ENCODE results near the gene DHRSX.

DNA sequence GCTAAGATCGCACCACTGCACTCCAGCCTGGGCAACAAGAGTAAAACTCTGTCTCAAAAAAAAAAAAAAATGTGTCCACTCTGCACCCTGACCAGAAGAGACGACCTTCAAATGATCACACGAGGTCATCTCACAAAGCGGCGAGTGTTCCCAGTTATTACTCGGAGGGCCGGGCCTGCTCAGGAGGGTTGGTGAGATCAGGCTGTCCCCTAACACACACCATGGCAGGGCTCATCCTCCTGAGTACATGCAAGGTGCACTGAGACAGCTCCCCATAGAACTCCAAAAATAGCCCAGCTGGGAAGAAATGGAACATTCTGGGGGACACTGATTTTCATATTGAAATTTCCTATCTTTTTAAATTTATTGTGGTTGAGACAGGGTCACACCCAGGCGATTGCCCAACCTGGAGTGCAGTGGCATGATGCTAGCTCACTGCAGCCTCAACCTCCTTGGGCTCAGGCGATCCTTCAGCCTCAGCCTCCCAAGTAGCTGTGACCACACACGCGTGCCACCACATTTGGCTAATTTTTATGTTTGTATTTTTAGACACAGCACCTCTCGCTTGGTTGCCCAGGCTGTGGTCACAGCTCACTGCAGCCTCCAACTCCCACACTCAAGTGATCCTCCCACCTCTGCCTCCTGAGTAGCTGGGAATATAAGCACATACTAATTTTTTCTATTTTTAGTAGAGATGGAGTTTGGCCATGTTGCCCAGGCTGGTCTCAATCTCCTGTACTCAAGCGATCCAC is 51.5 kb downstream of the DHRSX start:
- TF ChIP-seq, protein P1, sequence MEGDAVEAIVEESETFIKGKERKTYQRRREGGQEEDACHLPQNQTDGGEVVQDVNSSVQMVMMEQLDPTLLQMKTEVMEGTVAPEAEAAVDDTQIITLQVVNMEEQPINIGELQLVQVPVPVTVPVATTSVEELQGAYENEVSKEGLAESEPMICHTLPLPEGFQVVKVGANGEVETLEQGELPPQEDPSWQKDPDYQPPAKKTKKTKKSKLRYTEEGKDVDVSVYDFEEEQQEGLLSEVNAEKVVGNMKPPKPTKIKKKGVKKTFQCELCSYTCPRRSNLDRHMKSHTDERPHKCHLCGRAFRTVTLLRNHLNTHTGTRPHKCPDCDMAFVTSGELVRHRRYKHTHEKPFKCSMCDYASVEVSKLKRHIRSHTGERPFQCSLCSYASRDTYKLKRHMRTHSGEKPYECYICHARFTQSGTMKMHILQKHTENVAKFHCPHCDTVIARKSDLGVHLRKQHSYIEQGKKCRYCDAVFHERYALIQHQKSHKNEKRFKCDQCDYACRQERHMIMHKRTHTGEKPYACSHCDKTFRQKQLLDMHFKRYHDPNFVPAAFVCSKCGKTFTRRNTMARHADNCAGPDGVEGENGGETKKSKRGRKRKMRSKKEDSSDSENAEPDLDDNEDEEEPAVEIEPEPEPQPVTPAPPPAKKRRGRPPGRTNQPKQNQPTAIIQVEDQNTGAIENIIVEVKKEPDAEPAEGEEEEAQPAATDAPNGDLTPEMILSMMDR (IDR thresholded peaks at IDR 0.05), result no peak
- TF ChIP-seq POLR2A (IDR thresholded peaks at IDR 0.05) (no peak), POLR2AphosphoS5 (IDR thresholded peaks at IDR 0.05) (no peak)

All from prostate gland (tissue), 2 donors.